22Rv1 (cell line): ENCODE data around the gene PGP.

ENCODE experiments used
- ZFX ChIP-seq: fragments of 450-650 bp; IDR thresholded peaks from 2 replicates; pipeline ENCODE4 v1.6.1; 2017; ENCODE audit warnings: antibody characterized with exemption, borderline replicate concordance
- TF ChIP-seq, protein P1 (sequence below): fragments of 450-650 bp; IDR thresholded peaks from 2 replicates; pipeline ENCODE4 v1.5.1; 2017; ENCODE audit warnings: mild to moderate bottlenecking

DNA sequence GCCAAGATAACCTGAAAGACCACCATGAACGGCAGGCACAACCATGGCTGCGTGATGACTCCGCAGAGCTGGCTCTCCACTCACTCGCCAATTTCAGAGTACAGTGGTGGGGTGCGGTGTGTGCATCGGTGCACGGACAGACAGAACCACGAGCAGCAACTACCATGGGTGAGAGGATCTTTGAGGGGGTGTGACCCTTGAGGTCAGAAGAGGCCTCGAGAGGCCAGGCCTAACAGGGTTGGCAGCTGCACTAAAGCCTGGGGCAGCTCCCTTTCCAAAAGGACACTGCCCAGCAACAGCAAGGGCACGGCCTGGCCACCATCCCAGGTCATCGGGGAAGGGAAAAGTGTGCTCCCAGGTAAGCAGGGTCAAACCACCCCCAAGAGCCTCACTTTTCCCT, 38.7 kb upstream of the PGP start:
- TF ChIP-seq, protein P1, sequence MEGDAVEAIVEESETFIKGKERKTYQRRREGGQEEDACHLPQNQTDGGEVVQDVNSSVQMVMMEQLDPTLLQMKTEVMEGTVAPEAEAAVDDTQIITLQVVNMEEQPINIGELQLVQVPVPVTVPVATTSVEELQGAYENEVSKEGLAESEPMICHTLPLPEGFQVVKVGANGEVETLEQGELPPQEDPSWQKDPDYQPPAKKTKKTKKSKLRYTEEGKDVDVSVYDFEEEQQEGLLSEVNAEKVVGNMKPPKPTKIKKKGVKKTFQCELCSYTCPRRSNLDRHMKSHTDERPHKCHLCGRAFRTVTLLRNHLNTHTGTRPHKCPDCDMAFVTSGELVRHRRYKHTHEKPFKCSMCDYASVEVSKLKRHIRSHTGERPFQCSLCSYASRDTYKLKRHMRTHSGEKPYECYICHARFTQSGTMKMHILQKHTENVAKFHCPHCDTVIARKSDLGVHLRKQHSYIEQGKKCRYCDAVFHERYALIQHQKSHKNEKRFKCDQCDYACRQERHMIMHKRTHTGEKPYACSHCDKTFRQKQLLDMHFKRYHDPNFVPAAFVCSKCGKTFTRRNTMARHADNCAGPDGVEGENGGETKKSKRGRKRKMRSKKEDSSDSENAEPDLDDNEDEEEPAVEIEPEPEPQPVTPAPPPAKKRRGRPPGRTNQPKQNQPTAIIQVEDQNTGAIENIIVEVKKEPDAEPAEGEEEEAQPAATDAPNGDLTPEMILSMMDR: no peak
- no peak for TF ChIP-seq ZFX
